GM23338 (cell line): ENCODE measurements around the gene DNAJC4. TPM values are rescaled to one million over a fixed set of nuclear protein-coding genes. Genes with fewer than 3 reads are reported as not detected.

Experiments used
- ATAC-seq: fragments of 200-7000 bp; cut with Tn5 transposase; 3 replicates; pipeline ENCODE4 v1.9.1; 2020
- DNase-seq: peaks from one replicate; pipeline ENCODE4 v3.0.0-alpha.2; 2015; ENCODE audit warnings: low spot score
- H2AFZ ChIP-seq: fragments of 200-600 bp; sonication (generic); 2 replicates; pipeline ENCODE4 v1.8.0; 2016; ENCODE audit warnings: antibody characterized with exemption, mild to moderate bottlenecking, moderate library complexity
- H3F3A ChIP-seq: fragments of 200-600 bp; sonication (generic); replicated peaks from 2 replicates; pipeline ENCODE4 v1.8.0; 2017; ENCODE audit warnings: antibody characterized with exemption, mixed run types, low read depth
- H3K27ac ChIP-seq: fragments of 200-600 bp; sonication (generic); 2 replicates; pipeline ENCODE4 v1.6.1; 2016; ENCODE audit warnings: low read depth
- H3K27me3 ChIP-seq: fragments of 200-600 bp; sonication (generic); 2 replicates; pipeline ENCODE4 v1.8.0; 2016; ENCODE audit warnings: mild to moderate bottlenecking, mixed run types, moderate library complexity; ENCODE audit not compliant: insufficient read depth
- H3K36me3 ChIP-seq: fragments of 200-600 bp; sonication (generic); 2 replicates; pipeline ENCODE4 v1.8.0; 2016; ENCODE audit warnings: mild to moderate bottlenecking; ENCODE audit not compliant: insufficient read depth
- H3K4me1 ChIP-seq: fragments of 200-600 bp; sonication (generic); 2 replicates; pipeline ENCODE4 v1.8.0; 2016; ENCODE audit warnings: mild to moderate bottlenecking, moderate library complexity; ENCODE audit not compliant: insufficient read depth
- H3K4me2 ChIP-seq: fragments of 200-600 bp; sonication (generic); 2 replicates; pipeline ENCODE4 v1.7.1; 2017; ENCODE audit warnings: mixed run types
- H3K4me3 ChIP-seq: fragments of 200-600 bp; sonication (generic); 2 replicates; pipeline ENCODE4 v1.6.1; 2016; ENCODE audit warnings: mixed run types
- H3K79me2 ChIP-seq: fragments of 200-600 bp; sonication (generic); replicated peaks from 2 replicates; pipeline ENCODE4 v1.8.0; 2017; ENCODE audit warnings: mild to moderate bottlenecking; ENCODE audit not compliant: insufficient read depth
- H3K9me2 ChIP-seq: fragments of 200-600 bp; sonication (generic); 2 replicates; pipeline ENCODE4 v1.8.0; 2017; ENCODE audit not compliant: insufficient read depth
- H4K20me1 ChIP-seq: fragments of 200-600 bp; sonication (generic); replicated peaks from 2 replicates; pipeline ENCODE4 v1.8.0; 2017; ENCODE audit warnings: mild to moderate bottlenecking; ENCODE audit not compliant: insufficient read depth
- H3K27ac Mint-ChIP-seq: 2 replicates; pipeline ENCODE4 v1.8.0; 2020; ENCODE audit warnings: inconsistent platforms, mild to moderate bottlenecking, moderate library complexity, mixed read lengths
- H3K27me3 Mint-ChIP-seq: 3 replicates; pipeline ENCODE4 v1.8.0; 2022; ENCODE audit warnings: low read depth, mild to moderate bottlenecking, moderate library complexity, mixed read lengths, inconsistent platforms; ENCODE audit not compliant: insufficient read depth, poor library complexity
- H3K36me3 Mint-ChIP-seq: 3 replicates; pipeline ENCODE4 v1.8.0; 2021; ENCODE audit warnings: low read depth, mild to moderate bottlenecking, inconsistent platforms, moderate library complexity, mixed read lengths
- H3K4me1 Mint-ChIP-seq: 3 replicates; pipeline ENCODE4 v1.8.0; 2020; ENCODE audit warnings: mild to moderate bottlenecking, inconsistent platforms, mixed read lengths
- H3K4me3 Mint-ChIP-seq: 3 replicates; pipeline ENCODE4 v1.8.0; 2021; ENCODE audit warnings: moderate library complexity, mild to moderate bottlenecking, inconsistent platforms, mixed read lengths
- H3K9me3 Mint-ChIP-seq: 3 replicates; pipeline ENCODE4 v1.8.0; 2020; ENCODE audit warnings: moderate library complexity, mild to moderate bottlenecking, inconsistent platforms, mixed read lengths
- CREB1 ChIP-seq: fragments of 250-450 bp; sonication (Bioruptor Pico); IDR thresholded peaks from 2 replicates; pipeline ENCODE4 v1.5.0; 2020; ENCODE audit warnings: low read depth, mild to moderate bottlenecking, moderate library complexity
- EZH2 ChIP-seq: fragments of 200-600 bp; sonication (generic); IDR thresholded peaks from one replicate; pipeline ENCODE4 v1.8.0; 2017; ENCODE audit warnings: antibody characterized with exemption, mild to moderate bottlenecking, low read depth; ENCODE audit not compliant: unreplicated experiment
- EZH2phosphoT487 ChIP-seq: fragments of 200-600 bp; sonication (generic); IDR thresholded peaks from one replicate; pipeline ENCODE4 v1.8.1; 2018; ENCODE audit warnings: antibody characterized with exemption; ENCODE audit not compliant: unreplicated experiment
- JUNB ChIP-seq: IDR thresholded peaks from one replicate; pipeline ENCODE4 v1.6.1; 2016; ENCODE audit warnings: antibody characterized with exemption; ENCODE audit not compliant: unreplicated experiment
- POLR2AphosphoS5 ChIP-seq: IDR thresholded peaks from 2 replicates; pipeline ENCODE4 v1.6.1; 2016; ENCODE audit warnings: antibody characterized with exemption, low read depth
- ZNF114 ChIP-seq: fragments of 250-450 bp; sonication (Bioruptor Pico); IDR thresholded peaks from 2 replicates; pipeline ENCODE4 v1.5.0; 2020; ENCODE audit warnings: mild to moderate bottlenecking, moderate library complexity
- ZNF331 ChIP-seq: fragments of 250-450 bp; sonication (Bioruptor Pico); IDR thresholded peaks from 2 replicates; pipeline ENCODE4 v1.5.0; 2020; ENCODE audit warnings: low read depth, mild to moderate bottlenecking, moderate library complexity
- polyA plus RNA-seq: library from polyadenylated mRNA; unstranded; fragments of >200 nt; fragmentation: Nextera tagmentation; extraction: Ambion mirVana; gene quantifications from 2 replicates; pipeline ENCODE4 v1.2.1, GENCODE V29; 2016
- total RNA-seq: library from RNA; depleted of rRNA; stranded (reverse); fragments of >200 nt; shearing (Covaris generic); gene quantifications from 2 replicates; pipeline ENCODE4 v1.2.3, GENCODE V29; 2014
- TF ChIP-seq, protein P1 (sequence below): IDR thresholded peaks from 2 replicates; pipeline ENCODE4 v1.6.1; 2016; ENCODE audit warnings: antibody characterized with exemption
- TF ChIP-seq, protein P2 (sequence below), 2 experiments: fragments of 200-600 bp in 1 of 2; sonication (generic) in 1 of 2; conservative IDR thresholded peaks; 2 replicates each; pipeline versions ENCODE4 v1.5.1 to v1.6.1; 2016 to 2017; ENCODE audit warnings: antibody characterized with exemption in 2 of 2, low read depth in 2 of 2, mild to moderate bottlenecking in 2 of 2, moderate library complexity in 1 of 2
- TF ChIP-seq, protein P3 (sequence below): IDR thresholded peaks from one replicate; pipeline ENCODE4 v1.6.1; 2018; ENCODE audit warnings: antibody characterized with exemption; ENCODE audit not compliant: unreplicated experiment

The DNAJC4 gene
- total and polyA plus RNA-seq, 2 experiments from 2014 or later = 10.5 to 34.4 TPM

DNA sequence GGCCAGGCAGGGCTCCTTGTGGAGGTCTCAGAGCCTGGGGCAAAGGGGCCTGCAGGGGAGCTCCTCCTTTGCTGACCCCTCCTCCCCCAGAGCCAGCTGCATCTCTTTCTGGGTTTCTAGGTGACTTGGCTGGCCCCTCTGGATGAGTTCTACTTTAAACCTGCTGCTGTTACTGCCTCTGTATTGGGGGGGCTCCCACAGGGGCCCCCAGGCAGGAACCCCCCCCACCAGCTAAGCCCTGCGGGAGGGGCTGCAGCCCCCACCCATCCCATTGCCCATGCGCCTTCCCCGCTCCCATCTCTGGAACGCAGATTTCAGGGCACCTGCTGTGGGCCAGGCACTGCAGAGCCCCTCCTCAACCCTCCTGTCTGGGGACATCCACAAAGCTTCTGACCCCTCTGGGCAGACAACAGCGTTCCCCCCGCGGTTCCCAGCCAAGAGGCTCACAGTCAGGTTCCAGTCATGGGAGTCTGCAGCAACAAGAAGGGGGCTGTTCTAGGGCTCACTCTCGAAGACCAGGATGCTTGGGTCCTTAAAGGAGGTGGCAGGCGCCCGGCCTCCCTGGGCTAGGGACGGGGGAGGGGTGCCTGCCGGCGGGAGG, 20.2 kb downstream of the DNAJC4 start (continued):
- TF ChIP-seq, protein P1, sequence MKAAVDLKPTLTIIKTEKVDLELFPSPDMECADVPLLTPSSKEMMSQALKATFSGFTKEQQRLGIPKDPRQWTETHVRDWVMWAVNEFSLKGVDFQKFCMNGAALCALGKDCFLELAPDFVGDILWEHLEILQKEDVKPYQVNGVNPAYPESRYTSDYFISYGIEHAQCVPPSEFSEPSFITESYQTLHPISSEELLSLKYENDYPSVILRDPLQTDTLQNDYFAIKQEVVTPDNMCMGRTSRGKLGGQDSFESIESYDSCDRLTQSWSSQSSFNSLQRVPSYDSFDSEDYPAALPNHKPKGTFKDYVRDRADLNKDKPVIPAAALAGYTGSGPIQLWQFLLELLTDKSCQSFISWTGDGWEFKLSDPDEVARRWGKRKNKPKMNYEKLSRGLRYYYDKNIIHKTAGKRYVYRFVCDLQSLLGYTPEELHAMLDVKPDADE = no peak
- TF ChIP-seq EZH2 (no peak), ZNF114 (CRISPR knock-in tag) (no peak), POLR2AphosphoS5 (no peak; the same call in 1 of the 2 replicates), ZNF331 (CRISPR knock-in tag) (no peak), CREB1 (CRISPR knock-in tag) (no peak)
- TF ChIP-seq, protein P2, sequence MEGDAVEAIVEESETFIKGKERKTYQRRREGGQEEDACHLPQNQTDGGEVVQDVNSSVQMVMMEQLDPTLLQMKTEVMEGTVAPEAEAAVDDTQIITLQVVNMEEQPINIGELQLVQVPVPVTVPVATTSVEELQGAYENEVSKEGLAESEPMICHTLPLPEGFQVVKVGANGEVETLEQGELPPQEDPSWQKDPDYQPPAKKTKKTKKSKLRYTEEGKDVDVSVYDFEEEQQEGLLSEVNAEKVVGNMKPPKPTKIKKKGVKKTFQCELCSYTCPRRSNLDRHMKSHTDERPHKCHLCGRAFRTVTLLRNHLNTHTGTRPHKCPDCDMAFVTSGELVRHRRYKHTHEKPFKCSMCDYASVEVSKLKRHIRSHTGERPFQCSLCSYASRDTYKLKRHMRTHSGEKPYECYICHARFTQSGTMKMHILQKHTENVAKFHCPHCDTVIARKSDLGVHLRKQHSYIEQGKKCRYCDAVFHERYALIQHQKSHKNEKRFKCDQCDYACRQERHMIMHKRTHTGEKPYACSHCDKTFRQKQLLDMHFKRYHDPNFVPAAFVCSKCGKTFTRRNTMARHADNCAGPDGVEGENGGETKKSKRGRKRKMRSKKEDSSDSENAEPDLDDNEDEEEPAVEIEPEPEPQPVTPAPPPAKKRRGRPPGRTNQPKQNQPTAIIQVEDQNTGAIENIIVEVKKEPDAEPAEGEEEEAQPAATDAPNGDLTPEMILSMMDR (conservative IDR thresholded peaks at IDR 0.05; ENCODE audit: low read depth in 2 of 2) = no peak
- TF ChIP-seq, protein P3, sequence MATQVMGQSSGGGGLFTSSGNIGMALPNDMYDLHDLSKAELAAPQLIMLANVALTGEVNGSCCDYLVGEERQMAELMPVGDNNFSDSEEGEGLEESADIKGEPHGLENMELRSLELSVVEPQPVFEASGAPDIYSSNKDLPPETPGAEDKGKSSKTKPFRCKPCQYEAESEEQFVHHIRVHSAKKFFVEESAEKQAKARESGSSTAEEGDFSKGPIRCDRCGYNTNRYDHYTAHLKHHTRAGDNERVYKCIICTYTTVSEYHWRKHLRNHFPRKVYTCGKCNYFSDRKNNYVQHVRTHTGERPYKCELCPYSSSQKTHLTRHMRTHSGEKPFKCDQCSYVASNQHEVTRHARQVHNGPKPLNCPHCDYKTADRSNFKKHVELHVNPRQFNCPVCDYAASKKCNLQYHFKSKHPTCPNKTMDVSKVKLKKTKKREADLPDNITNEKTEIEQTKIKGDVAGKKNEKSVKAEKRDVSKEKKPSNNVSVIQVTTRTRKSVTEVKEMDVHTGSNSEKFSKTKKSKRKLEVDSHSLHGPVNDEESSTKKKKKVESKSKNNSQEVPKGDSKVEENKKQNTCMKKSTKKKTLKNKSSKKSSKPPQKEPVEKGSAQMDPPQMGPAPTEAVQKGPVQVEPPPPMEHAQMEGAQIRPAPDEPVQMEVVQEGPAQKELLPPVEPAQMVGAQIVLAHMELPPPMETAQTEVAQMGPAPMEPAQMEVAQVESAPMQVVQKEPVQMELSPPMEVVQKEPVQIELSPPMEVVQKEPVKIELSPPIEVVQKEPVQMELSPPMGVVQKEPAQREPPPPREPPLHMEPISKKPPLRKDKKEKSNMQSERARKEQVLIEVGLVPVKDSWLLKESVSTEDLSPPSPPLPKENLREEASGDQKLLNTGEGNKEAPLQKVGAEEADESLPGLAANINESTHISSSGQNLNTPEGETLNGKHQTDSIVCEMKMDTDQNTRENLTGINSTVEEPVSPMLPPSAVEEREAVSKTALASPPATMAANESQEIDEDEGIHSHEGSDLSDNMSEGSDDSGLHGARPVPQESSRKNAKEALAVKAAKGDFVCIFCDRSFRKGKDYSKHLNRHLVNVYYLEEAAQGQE = no peak

DNA sequence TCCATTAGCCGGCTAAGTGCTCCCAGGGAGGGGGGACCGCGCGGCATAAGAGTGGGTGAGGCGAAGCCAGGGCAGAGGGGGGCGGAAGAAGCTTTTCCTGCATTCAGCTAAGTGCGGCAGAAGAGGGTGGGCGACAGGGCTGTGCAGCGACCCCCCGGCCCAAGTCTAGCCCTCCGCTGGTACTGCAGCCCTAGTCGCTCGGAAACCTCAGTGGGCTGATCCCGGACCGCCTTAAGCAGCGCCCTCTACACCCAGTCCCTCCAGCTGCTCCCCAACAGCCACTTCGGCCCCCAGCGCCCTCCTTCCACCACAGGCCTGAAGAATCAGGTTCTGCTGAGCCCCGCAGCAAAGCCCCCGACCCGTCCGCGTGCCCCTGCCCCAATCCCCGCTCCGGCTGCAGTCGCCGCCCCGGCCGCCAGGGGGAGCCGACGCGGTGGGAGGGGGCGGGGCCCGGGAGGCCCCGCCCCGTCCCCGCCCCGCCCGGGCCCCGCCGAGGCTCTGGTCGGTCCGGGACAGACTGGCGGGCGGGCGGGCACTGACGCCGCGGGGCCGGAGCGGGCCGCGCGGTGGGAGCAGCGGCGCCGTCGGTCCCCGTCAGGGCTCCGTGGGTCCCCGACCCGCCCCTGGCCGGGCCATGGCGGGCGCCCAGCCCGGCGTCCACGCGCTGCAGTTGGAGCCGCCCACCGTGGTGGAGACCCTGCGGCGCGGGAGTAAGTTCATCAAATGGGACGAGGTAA, 20.8 kb downstream of the DNAJC4 start, which contains the start of gene PLCB3:
Gene PLCB3, plus strand, starts transcription at position 515 of the 737 bp plus-strand sequence. Its CDS starts 120 bp downstream, at position 635.
- H3K9me2 ChIP-seq = no peaks in the 10 kb centered on the region
- Mint-ChIP-seq H3K27ac (peak within 1 kb of the TSS; percentile 94), H3K27me3 (peaks cover 28% of the 10 kb centered on the region), H3K4me3 (peak within 1 kb of the TSS; percentile 92), H3K9me3 (no peaks in the 10 kb centered on the region), H3K4me1 (peaks cover 39% of the 10 kb centered on the region), H3K36me3 (peaks cover 13% of the 10 kb centered on the region)
- peak; percentile 11 for ATAC-seq
- H3K4me2 ChIP-seq = peak within 1 kb of the TSS; percentile 100
- peak; percentile 83 for DNase-seq
- TF ChIP-seq JUNB (no peak), EZH2phosphoT487 (no peak)
- TF ChIP-seq, protein P1 = no peak
- TF ChIP-seq, protein P2 (conservative IDR thresholded peaks at IDR 0.05; ENCODE audit: low read depth in 2 of 2) = peak; percentile 52 to 68
- peak within 1 kb of the TSS; percentile 96 for H3K27ac ChIP-seq
- peaks cover 20% of the 10 kb centered on the region for H3K79me2 ChIP-seq
- peaks cover 33% of the 10 kb centered on the region for H3F3A ChIP-seq
- no peaks in the 10 kb centered on the region for H3K27me3 ChIP-seq
- peak within 1 kb of the TSS; percentile 100 for H3K4me3 ChIP-seq
- no peak within 1 kb of the TSS; the same call in 1 of the 2 replicates for H2AFZ ChIP-seq
- H3K36me3 ChIP-seq = no peaks in the 10 kb centered on the region
- peaks cover 32% of the 10 kb centered on the region for H3K4me1 ChIP-seq
- no peaks in the 10 kb centered on the region; the same call in none of the 2 replicates for H4K20me1 ChIP-seq
